Stimulated activated naive CD4-positive, alpha-beta T cell treated with Interleukin-2 at 50 U/mL for 16 hours (primary cell): Measurements from ENCODE around the gene RAB3IL1.

Experiments used
- DNase-seq: peaks from one replicate; lab custom pipeline; 2025; lab: John Stamatoyannopoulos, UW

The RAB3IL1 gene

DNA sequence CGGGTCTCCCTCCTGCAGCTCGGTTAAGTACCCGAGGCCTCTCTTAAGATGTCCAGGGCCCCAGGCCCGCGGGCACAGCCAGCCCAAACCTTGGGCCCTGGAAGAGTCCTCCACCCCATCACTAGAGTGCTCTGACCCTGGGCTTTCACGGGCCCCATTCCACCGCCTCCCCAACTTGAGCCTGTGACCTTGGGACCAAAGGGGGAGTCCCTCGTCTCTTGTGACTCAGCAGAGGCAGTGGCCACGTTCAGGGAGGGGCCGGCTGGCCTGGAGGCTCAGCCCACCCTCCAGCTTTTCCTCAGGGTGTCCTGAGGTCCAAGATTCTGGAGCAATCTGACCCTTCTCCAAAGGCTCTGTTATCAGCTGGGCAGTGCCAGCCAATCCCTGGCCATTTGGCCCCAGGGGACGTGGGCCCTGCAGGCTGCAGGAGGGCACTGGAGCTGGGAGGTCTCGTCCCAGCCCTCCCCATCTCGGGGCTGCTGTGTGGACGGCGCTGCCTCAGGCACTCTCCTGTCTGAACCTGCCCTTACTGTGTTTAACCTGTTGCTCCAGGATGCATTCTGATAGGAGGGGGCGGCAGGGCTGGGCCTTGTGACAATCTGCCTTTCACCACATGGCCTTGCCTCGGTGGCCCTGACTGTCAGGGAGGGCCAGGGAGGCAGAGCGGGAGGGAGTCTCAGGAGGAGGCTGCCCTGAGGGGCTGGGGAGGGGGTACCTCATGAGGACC, 51.0 kb downstream of the RAB3IL1 start:
- no peak for DNase-seq

DNA sequence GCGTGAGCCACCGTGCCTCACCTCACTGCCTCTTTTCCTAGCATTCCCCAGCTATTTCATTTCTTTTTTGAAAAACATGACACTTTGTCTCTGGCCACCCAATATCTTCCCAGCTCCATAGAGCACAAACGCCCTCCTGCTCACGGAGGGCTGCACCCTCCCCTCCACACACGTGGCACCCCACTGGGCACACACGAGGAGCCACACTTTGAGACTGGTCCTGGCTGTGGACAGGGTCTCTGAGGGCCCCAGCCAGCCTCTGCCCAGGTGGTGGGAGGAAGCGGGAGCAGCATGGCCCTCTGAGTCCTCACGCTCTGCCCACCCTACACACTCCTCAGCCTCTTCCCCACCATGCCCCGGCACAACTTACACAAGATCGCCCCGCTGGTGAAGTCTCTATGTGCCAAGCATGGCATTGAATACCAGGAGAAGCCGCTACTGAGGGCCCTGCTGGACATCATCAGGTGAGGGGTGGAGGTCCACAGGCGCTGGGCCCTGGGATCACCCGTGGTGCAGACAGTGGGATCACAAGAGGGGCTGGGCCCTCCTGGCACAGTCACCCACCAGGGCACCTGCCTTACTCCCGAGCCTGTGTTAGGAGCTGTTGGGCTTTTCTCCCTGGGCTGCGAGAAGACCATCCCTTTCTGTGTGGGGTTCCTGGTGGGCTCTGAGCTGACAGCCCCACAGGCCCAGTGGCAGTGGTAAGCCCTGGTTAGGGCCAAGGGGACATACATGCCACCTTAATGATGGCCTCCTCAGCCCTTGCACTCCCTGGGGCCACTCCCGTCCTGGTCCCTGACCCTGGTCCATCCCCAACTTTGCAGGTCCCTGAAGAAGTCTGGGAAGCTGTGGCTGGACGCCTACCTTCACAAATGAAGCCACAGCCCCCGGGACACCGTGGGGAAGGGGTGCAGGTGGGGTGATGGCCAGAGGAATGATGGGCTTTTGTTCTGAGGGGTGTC, 52.3 kb downstream of the RAB3IL1 start:
- no peak for DNase-seq

DNA sequence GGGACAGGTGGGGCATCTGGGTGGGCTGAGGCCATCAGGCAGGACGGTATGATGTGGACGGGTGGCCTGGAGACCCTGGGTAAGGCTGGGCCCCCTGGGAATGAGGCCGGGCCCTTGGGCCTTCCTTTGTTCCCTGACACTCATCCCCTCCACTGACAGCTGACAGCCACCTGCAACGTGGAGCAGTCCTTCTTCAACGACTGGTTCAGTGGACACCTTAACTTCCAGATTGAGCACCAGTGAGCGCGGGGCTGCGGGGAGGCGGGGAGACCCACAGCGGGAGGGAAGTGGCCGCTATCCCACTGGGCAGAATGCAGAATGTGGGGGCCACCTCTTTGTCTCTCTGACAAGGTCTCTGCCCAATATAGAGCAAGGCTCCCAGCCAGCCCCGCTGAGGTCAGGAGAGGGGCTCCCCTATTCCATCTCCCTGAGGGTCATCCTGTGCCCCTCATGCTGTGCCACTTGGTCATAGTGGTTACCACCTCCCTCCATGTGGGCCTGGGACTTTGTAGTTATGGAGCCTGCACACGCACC, 53.8 kb downstream of the RAB3IL1 start:
- DNase-seq: no peak

DNA sequence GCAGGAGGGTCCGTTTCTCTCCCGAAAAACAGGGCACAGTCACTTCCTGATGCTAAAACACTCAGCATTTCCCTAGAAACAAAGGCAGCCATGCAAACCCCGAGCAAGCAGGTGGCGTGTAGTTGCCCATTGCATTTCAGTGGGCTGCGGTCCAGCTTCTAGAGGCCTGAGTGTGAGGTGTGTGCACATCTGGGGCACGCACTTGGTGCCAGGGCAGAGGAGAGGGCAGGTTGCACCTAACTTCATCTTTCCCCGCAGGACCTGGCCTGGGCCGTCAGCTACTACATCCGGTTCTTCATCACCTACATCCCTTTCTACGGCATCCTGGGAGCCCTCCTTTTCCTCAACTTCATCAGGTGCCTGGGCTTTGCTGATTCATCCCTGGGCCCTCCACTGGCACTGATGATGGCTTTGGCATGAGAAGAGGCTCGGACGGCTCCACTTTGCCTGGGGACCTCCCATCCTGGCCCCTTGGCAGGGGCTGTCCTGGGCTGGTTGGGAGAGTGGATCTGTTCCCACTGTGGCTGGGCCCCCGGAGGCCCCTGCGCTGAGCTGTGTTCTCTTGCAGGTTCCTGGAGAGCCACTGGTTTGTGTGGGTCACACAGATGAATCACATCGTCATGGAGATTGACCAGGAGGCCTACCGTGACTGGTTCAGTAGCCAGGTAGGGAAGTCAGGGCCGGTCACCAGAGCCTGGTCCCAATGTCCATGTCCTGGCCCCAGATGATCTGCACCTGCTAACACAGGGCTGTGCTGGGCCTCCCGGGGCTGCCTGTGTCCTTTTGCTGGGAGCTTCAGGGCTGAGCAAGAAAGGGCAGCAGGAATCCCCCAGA, 54.4 kb downstream of the RAB3IL1 start:
- DNase-seq: no peak

DNA sequence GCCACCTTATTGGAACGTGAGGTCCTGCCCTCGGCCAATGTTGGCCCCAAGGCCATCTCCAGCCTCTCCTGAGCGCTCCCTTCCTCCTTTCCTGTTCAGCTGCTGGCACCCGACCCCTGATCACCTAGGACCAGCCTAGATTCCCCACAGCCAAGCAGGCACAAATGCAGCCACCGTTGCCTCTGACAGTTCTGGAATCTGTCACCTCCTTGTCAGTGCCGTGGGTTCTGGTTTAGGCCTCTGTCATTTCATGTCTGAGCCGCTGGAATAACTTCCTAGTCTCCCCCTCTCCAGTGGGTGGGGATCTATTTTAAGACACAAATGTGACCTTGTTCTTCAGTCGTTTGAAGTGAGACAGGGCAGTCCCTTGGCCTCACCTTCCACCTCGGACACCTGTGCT, 55.7 kb downstream of the RAB3IL1 start:
- no peak for DNase-seq

DNA sequence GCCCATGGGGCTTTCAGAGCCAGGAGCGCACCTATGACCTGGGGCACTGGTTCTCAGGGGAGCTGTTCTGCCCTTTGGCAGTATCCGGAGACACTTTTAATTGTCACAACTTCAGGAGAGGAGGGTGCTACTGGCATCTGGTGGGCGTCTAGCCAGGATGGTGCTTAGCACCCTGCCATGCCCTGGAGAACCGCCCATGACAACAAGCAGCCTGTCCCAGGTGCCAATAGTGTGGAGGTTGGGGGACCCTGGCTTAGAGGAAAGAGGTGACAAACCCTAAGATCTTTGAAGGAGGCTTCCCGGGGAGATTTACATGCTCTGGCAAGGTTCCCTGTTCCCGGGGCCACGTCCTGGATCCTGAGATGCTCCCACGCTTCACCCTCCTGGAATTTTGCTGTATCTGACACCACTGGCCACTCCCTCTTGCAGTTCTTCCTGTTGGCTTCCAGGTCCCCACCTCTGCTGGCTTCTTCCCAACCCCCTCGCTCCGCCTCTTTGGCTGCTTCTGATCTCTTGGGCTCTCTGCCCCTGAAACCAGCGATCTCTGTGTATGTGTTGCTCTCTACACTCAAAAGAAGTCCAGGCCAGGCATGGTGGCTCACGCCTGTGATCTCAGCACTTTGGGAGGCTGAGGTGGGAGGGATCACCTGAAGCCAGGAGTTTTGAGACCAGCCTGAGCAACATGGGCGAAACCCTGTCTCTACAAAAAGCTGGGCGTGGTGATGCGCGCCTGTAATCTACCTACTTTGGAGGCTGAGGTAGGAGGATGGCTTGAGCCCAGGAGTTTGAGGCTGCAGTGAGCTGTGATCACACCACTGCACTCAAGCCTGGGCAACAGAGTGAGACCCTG, 57.1 kb downstream of the RAB3IL1 start:
- DNase-seq: no peak

DNA sequence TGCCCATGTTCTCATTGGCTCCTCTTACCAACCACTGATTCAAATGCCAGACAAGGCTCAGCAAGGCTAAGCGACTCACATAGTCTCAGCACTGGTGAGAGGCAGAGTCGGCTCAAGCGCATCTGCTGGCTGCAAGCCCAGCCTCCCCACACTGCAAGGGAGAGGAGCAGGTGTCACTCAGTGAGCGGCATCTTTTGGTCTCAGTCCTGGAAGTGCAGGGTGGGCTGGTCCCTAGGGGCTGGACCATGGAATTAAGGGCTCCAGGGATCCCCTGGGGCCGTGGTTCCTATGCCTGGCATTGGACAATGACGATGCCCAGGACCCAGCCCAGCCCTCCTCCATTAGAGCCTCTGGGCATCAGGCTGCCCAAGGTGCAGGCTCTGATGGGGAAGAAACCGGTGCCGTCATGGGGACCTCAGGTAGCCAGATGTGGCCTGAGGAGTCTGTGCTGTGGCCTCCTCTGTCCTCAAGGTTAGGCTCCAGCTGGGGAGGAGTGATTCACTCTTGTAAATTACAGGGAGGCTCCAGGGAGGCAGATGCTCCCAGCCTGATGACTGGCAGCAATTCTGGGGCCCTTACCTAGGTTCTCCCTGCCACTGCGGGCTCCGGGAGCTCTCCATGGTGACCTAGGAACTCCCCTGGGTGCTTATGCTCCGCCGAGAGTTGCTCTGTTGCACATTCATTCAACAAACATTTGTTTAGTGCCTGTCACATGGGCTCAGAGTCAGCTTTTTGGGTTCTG, 61.3 kb downstream of the RAB3IL1 start:
- no peak for DNase-seq

DNA sequence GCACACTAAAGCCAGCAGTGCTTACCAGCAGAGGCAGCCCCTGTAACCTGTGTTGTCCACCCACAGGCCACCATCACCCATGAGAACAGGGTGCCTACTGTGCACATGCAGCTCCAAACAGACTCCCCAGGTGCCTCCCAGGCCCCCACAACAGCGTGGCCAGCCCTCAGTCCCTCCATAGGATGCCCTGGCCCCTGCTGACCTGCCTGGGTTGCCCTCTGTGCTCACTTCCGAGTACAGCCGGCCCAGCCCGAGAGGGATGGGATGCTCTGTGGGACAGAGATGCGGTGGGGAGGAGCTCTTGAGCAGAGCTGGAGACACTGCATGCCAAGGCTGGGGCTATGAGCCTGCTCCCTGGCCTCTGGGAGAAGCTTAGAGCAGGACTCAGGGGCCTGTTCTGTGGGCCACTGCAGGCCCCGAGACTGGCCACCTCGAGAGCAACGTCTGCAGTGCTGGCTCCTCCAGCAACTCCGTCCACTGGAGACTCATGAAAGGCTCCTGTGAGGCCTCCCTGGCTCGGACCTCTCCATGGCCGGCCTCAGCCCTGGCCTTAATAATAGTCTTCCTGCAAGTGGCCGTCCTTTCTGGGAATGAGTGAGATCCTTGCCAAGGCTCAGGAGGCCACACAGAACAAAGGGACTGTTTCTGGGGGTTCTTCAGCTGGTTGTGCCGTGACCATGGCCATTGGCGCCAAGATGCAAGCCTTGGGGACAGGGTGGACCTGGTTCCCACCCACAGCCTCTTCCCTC, 62.2 kb downstream of the RAB3IL1 start:
- DNase-seq: no peak

DNA sequence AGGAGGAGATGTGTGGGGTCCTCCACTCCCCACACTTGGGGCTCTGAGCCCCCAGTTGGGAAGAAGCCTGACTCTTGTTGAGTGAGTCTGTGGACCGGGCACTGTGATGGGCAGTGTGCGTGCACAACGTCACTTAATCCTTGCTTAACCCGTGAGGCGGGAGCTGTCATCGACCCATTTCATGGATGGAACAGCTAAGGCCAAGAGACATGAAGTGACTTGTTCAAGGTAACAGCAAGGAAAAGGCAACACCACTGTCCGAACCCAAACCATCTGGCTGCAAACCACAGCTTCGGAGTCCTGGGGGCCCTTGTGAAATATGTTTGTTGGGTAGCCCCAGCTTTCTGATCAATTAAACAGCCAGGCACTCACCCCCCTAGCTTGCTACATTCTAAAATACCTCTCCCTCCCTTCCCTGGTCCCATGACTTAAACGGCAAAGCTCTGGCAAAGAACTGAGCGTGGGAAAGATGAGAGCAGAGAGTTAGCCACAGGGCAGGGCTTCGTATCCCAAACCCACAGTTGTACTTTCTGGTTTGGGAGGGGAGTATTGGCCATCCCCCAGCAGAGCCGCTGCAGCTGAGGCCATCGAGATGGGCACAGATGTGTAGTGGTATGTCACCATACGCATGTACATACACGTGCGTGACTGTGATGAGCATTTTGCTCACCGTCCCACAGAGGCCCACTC, 63.0 kb downstream of the RAB3IL1 start:
- DNase-seq: no peak

DNA sequence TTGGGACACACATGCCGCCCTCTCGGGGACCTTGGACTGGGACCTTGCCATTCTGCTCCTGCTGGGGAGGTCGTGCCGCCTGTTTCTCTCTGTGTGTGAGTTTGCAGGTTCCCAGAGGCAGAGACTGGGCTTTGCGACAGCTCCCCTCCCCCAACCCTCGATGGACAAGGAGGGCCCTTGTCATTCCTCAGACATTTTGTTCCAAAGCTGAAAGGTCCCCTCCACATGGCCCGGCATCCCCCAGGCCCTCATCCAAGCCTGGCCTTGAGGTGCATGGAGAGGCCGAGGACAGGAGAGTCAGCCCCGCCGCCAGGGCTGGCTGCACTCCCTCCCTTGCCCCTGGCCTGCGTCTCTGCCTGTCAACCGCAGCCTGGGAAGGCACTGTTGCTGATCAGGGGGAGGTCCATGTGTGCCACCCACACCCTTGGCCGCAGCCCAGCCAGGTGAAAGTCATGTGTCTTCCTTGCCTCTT, 63.6 kb downstream of the RAB3IL1 start:
- no peak for DNase-seq

DNA sequence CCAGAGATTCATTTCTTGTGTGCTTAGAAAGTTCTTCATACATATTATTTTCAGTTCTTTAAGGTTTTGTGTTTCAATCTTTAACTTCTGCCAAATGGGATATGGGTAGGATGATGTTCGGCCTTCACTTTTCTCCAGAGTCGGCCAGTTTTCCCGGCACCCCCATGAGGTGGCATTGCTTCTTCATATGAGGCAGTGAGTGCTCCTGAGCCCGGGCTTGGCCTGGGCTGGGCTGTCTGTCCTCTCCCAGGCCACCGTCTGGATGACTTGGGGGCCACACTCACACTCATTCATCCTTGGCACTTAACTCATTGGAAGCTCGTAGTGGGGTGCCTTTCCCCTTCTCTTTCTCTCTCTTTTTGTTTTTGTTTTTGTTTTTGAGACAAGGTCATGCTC, 65.5 kb downstream of the RAB3IL1 start:
- DNase-seq: no peak

DNA sequence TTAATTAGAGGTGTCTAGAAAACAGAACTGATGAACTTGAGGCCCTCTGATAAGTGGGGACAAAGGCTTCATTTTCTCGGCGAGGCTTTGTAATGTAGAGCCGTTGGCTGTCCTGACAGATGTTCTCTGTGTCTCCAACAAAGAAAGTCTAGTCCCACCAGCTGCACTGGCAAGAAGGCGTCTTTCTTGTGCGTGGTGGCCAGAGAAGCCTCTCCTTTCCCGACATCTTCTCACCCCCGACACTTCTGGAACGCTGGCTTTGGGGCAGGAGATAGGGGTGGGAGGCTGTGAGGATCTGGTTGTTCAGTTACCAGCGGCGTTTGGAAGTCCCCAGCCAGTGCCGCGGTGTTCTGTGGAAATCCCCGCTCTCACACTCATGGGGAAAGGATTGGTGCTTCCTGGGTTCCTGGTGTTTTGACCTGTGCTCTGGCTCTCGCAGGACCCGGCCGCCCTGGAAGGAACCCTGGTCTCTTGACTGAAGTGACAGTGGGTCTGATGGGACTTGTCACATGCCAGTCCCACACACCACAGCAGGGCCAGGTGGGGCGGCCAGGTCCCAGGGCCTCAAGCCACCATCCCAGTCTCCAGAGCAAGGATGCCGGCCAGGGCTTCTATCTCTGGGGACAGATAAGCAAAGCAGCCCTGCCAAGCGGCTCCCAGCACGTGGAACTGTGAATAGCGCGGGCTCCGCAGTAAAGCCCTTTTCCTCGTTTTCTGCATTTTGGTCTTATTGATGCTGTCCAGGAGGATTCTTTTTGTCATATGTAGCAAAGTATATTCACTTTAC, 66.1 kb downstream of the RAB3IL1 start:
- no peak for DNase-seq

DNA sequence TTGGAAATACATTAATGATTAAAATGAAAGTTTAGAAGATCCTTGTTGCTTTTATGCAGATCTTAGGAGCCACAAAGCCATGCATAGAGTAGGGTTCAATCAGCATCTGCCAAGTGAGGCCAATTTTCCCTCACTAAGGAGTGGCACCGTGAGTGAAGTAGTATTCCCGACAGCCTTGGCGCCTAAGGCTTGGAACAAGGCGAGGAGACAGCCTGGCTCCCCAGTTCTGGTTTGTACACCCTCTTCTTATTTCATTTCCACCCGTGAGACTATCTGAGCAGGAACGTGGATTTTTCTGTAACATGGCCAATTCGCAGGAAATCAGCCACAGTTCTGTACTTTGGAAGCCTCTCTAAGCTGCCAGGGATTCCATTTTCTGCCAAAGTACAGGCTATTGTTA, 66.7 kb downstream of the RAB3IL1 start:
- no peak for DNase-seq

DNA sequence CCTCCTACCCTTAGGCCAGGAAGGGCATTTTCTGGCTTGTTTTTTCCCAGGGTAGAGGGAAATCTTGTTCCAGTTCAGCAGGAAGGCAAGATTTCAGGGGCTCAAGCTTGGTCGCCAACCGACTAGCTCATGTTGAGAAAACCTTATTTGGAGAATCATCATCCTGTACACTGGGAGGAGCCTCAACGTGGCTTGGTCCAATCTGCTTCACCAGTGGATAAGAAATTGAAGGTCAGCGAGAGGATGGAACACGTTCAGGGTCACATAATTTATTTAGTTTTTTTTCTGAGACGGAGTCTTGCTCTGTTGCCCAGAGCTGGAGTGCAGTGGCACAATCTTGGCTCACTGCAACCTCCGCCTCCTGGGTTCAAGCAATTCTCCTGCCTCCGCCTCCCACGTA, 68.7 kb downstream of the RAB3IL1 start:
- no peak for DNase-seq

DNA sequence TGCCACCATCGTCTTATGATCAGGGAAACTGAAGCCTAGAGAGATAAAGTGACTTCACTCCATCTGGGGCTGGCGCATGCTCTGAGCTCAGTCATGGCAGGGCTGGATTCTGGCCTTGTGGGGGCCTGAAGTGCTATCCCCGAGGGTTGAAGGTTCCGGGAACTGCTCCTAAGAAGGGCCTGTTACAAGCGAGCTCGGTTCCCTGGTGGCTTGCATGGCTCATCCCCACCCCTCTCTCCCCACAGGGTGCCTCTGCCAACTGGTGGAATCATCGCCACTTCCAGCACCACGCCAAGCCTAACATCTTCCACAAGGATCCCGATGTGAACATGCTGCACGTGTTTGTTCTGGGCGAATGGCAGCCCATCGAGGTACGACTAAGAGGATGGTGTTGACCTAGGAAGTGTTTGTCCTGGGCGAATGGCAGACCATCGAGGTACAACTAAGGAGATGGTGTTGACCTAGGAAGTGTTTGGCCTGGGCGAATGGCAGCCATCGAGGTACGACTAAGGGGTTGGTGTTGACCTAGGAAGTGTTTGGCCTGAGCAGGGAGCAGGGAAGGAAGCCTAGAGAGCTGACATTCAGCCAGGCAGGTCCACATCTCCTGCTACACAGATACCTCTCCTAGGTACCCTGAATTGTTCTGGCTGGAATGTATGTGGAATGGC, 69.3 kb downstream of the RAB3IL1 start:
- DNase-seq: no peak
